ENCODE measurements around the gene SPDYC. TPM values are rescaled to one million over a fixed set of nuclear protein-coding genes. Genes with fewer than 3 reads are reported as not detected.

Gene SPDYC
- total and polyA plus RNA-seq, 2 of the 13 experiments (the other 11 are each of a cell fraction or from before 2014, with no cell fraction given): 0.15 to 0.33 TPM

GRCh38 chr11:65165410-65166317, 4.4 kb upstream of the SPDYC start (continued):
- TF ChIP-seq, protein P1, sequence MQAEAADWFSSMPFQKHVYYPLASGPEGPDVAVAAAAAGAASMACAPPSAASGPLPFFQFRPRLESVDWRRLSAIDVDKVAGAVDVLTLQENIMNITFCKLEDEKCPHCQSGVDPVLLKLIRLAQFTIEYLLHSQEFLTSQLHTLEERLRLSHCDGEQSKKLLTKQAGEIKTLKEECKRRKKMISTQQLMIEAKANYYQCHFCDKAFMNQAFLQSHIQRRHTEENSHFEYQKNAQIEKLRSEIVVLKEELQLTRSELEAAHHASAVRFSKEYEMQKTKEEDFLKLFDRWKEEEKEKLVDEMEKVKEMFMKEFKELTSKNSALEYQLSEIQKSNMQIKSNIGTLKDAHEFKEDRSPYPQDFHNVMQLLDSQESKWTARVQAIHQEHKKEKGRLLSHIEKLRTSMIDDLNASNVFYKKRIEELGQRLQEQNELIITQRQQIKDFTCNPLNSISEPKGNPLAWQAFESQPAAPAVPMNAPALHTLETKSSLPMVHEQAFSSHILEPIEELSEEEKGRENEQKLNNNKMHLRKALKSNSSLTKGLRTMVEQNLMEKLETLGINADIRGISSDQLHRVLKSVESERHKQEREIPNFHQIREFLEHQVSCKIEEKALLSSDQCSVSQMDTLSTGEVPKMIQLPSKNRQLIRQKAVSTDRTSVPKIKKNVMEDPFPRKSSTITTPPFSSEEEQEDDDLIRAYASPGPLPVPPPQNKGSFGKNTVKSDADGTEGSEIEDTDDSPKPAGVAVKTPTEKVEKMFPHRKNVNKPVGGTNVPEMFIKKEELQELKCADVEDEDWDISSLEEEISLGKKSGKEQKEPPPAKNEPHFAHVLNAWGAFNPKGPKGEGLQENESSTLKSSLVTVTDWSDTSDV (CRISPR knock-in tag; IDR thresholded peaks at IDR 0.05): no peak
- TF ChIP-seq ZBTB1 (CRISPR knock-in tag; IDR thresholded peaks at IDR 0.05; ENCODE audit: borderline replicate concordance) (no peak), ZNF577 (CRISPR knock-in tag; IDR thresholded peaks at IDR 0.05; ENCODE audit: borderline replicate concordance, low read depth) (no peak), ZNF34 (CRISPR knock-in tag; IDR thresholded peaks at IDR 0.05; ENCODE audit: borderline replicate concordance) (no peak), ZNF225 (CRISPR knock-in tag; IDR thresholded peaks at IDR 0.05) (no peak), ZNF720 (CRISPR knock-in tag; IDR thresholded peaks at IDR 0.05) (no peak), SMC3 (IDR thresholded peaks at IDR 0.05; ENCODE audit: low read length) (no peak), GATAD2A (CRISPR knock-in tag; IDR thresholded peaks at IDR 0.05) (peak; percentile 90), IKZF1 (IDR thresholded peaks at IDR 0.05) (no peak), GABPA (IDR thresholded peaks at IDR 0.05; ENCODE audit: low read depth, low read length) (no peak), GABPA (CRISPR knock-in tag; IDR thresholded peaks at IDR 0.05; ENCODE audit: low read depth) (peak; percentile 76), FOXJ3 (CRISPR knock-in tag; IDR thresholded peaks at IDR 0.05; ENCODE audit: borderline replicate concordance) (peak; percentile 77), HDAC6 (IDR thresholded peaks at IDR 0.05; ENCODE audit: low read depth, low read length) (no peak), ZNF101 (CRISPR knock-in tag; IDR thresholded peaks at IDR 0.05; ENCODE audit: borderline replicate concordance, low read depth) (no peak), MNT (IDR thresholded peaks at IDR 0.05) (peak; percentile 61), XBP1 (CRISPR knock-in tag; IDR thresholded peaks at IDR 0.05) (no peak), ZNF761 (CRISPR knock-in tag; conservative IDR thresholded peaks at IDR 0.05) (no peak)
- TF ChIP-seq, protein P2, sequence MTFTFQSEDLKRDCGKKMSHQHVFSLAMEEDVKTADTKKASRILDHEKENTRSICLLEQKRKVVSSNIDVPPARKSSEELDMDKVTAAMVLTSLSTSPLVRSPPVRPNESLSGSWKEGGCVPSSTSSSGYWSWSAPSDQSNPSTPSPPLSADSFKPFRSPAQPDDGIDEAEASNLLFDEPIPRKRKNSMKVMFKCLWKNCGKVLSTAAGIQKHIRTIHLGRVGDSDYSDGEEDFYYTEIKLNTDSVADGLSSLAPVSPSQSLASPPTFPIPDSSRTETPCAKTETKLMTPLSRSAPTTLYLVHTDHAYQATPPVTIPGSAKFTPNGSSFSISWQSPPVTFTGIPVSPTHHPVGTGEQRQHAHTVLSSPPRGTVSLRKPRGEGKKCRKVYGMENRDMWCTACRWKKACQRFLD (CRISPR knock-in tag; IDR thresholded peaks at IDR 0.05; ENCODE audit: borderline replicate concordance): no peak
- TF ChIP-seq, protein P3, sequence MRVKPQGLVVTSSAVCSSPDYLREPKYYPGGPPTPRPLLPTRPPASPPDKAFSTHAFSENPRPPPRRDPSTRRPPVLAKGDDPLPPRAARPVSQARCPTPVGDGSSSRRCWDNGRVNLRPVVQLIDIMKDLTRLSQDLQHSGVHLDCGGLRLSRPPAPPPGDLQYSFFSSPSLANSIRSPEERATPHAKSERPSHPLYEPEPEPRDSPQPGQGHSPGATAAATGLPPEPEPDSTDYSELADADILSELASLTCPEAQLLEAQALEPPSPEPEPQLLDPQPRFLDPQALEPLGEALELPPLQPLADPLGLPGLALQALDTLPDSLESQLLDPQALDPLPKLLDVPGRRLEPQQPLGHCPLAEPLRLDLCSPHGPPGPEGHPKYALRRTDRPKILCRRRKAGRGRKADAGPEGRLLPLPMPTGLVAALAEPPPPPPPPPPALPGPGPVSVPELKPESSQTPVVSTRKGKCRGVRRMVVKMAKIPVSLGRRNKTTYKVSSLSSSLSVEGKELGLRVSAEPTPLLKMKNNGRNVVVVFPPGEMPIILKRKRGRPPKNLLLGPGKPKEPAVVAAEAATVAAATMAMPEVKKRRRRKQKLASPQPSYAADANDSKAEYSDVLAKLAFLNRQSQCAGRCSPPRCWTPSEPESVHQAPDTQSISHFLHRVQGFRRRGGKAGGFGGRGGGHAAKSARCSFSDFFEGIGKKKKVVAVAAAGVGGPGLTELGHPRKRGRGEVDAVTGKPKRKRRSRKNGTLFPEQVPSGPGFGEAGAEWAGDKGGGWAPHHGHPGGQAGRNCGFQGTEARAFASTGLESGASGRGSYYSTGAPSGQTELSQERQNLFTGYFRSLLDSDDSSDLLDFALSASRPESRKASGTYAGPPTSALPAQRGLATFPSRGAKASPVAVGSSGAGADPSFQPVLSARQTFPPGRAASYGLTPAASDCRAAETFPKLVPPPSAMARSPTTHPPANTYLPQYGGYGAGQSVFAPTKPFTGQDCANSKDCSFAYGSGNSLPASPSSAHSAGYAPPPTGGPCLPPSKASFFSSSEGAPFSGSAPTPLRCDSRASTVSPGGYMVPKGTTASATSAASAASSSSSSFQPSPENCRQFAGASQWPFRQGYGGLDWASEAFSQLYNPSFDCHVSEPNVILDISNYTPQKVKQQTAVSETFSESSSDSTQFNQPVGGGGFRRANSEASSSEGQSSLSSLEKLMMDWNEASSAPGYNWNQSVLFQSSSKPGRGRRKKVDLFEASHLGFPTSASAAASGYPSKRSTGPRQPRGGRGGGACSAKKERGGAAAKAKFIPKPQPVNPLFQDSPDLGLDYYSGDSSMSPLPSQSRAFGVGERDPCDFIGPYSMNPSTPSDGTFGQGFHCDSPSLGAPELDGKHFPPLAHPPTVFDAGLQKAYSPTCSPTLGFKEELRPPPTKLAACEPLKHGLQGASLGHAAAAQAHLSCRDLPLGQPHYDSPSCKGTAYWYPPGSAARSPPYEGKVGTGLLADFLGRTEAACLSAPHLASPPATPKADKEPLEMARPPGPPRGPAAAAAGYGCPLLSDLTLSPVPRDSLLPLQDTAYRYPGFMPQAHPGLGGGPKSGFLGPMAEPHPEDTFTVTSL (CRISPR knock-in tag; IDR thresholded peaks at IDR 0.05; ENCODE audit: borderline replicate concordance): peak; percentile 84; the same call in 1 of the 2 replicates

Measured in HepG2 (cell line).